IMR-90 (cell line): Measurements from ENCODE around the gene MCM3AP. TPM values are rescaled to one million over a fixed set of nuclear protein-coding genes. Genes with fewer than 3 reads are reported as not detected.
A peak's percentile ranks its signal among the peaks of the same experiment; 100 is the strongest.

Experiments used
- ATAC-seq: fragments of 200-7000 bp; cut with Tn5 transposase; 2 replicates; pipeline ENCODE4 v1.9.1; 2020; ENCODE audit warnings: low read depth, mild to moderate bottlenecking, moderate library complexity
- BruUV-seq: library from RNA; stranded (reverse); fragments of 400-500 nt; replicated peaks from 2 replicates; lab custom pipeline; 2021; lab: Mats Ljungman, UMichigan
- CTCF ChIA-PET: fragments of 300-600 bp; formaldehyde crosslinking; extraction: SDS; loops from one replicate; lab custom pipeline; 2021; ENCODE audit warnings: antibody characterized with exemption; lab: Yijun Ruan, JAX
- POLR2A ChIA-PET: fragments of 300-600 bp; sonication (Branson Sonifier 250); formaldehyde crosslinking; loops from one replicate; lab custom pipeline; 2022; ENCODE audit warnings: antibody characterized with exemption; ENCODE audit not compliant: unreplicated experiment; lab: Charles Lee
- DNase-seq: peaks from one replicate; pipeline ENCODE4 v3.0.0; 2013
- H2AFZ ChIP-seq: replicated peaks from 2 replicates; pipeline ENCODE3; 2013; ENCODE audit warnings: low read length, mild to moderate bottlenecking; ENCODE audit not compliant: poor library complexity
- H2AK5ac ChIP-seq: 2 replicates; pipeline ENCODE4 v1.6.1; 2013; ENCODE audit warnings: low read depth, low read length, inconsistent platforms
- H2AK9ac ChIP-seq: replicated peaks from 2 replicates; pipeline ENCODE3; 2013; ENCODE audit warnings: mild to moderate bottlenecking, low read depth, low read length, moderate library complexity; ENCODE audit not compliant: poor library complexity
- H2BK120ac ChIP-seq: 2 replicates; pipeline ENCODE4 v1.6.1; 2013; ENCODE audit warnings: low read depth, low read length, inconsistent platforms
- H2BK15ac ChIP-seq: 3 replicates; pipeline ENCODE4 v1.6.1; 2013; ENCODE audit warnings: low read depth, low read length, inconsistent platforms
- H2BK20ac ChIP-seq: 2 replicates; pipeline ENCODE4 v1.6.1; 2013; ENCODE audit warnings: low read depth, mild to moderate bottlenecking, inconsistent platforms, low read length, moderate library complexity
- H2BK5ac ChIP-seq: 2 replicates; pipeline ENCODE4 v1.6.1; 2013; ENCODE audit warnings: mild to moderate bottlenecking, low read depth, low read length, inconsistent platforms; ENCODE audit not compliant: poor library complexity, severe bottlenecking
- H3K14ac ChIP-seq: replicated peaks from 2 replicates; pipeline ENCODE4 v1.6.1; 2013; ENCODE audit warnings: low read depth, low read length, inconsistent platforms
- H3K18ac ChIP-seq: 2 replicates; pipeline ENCODE4 v1.6.1; 2013; ENCODE audit warnings: low read depth, low read length, control low read depth
- H3K23ac ChIP-seq: 2 replicates; pipeline ENCODE4 v1.6.1; 2013; ENCODE audit warnings: low read depth, low read length, inconsistent platforms
- H3K27ac ChIP-seq: 2 replicates; pipeline ENCODE4 v1.5.1; 2013; ENCODE audit warnings: mild to moderate bottlenecking, control low read depth, low read length; ENCODE audit not compliant: insufficient read depth
- H3K27me3 ChIP-seq: 2 replicates; pipeline ENCODE4 v1.6.1; 2013; ENCODE audit warnings: low read length; ENCODE audit not compliant: control insufficient read depth, insufficient read depth
- H3K36me3 ChIP-seq: 2 replicates; pipeline ENCODE4 v1.6.1; 2013; ENCODE audit warnings: low read length, mixed read lengths; ENCODE audit not compliant: control insufficient read depth, insufficient read depth
- H3K4ac ChIP-seq: 2 replicates; pipeline ENCODE4 v1.6.1; 2013; ENCODE audit warnings: low read depth, low read length, inconsistent platforms
- H3K4me1 ChIP-seq: 2 replicates; pipeline ENCODE4 v1.6.1; 2013; ENCODE audit warnings: low read length, mixed read lengths; ENCODE audit not compliant: control insufficient read depth, insufficient read depth
- H3K4me2 ChIP-seq: 2 replicates; pipeline ENCODE4 v1.6.1; 2013; ENCODE audit warnings: low read depth, mild to moderate bottlenecking, control low read depth, low read length, moderate library complexity
- H3K4me3 ChIP-seq: 2 replicates; pipeline ENCODE4 v1.5.1; 2013; ENCODE audit warnings: low read depth, mild to moderate bottlenecking, control low read depth, low read length, moderate library complexity; ENCODE audit not compliant: insufficient read depth
- H3K56ac ChIP-seq: 2 replicates; pipeline ENCODE4 v1.6.1; 2013; ENCODE audit warnings: low read length, inconsistent platforms; ENCODE audit not compliant: insufficient read depth; ENCODE audit errors: extremely low read depth
- H3K79me1 ChIP-seq, 2 experiments: 2 replicates each; pipeline ENCODE4 v1.6.1; 2013; ENCODE audit warnings: low read length in 2 of 2, inconsistent platforms in 1 of 2, low read depth in 1 of 2
- H3K9ac ChIP-seq: 2 replicates; pipeline ENCODE4 v1.6.1; 2013; ENCODE audit warnings: low read depth, low read length, control low read depth
- H3K9me1 ChIP-seq: 2 replicates; pipeline ENCODE4 v1.6.1; 2013; ENCODE audit warnings: low read length, inconsistent platforms; ENCODE audit not compliant: insufficient read depth
- H3K9me3 ChIP-seq: 2 replicates; pipeline ENCODE4 v1.6.1; 2013; ENCODE audit warnings: low read length; ENCODE audit not compliant: control insufficient read depth, insufficient read depth
- H4K20me1 ChIP-seq: 2 replicates; pipeline ENCODE4 v1.6.1; 2013; ENCODE audit warnings: low read length, inconsistent platforms; ENCODE audit not compliant: insufficient read depth
- H4K5ac ChIP-seq: 2 replicates; pipeline ENCODE4 v1.6.1; 2013; ENCODE audit warnings: mild to moderate bottlenecking, low read depth, low read length, control low read depth
- H4K8ac ChIP-seq, 2 experiments: 2 replicates each; pipeline ENCODE4 v1.6.1; 2013; ENCODE audit warnings: low read depth in 2 of 2, low read length in 2 of 2, control low read depth in 1 of 2, inconsistent platforms in 1 of 2
- H4K91ac ChIP-seq: 2 replicates; pipeline ENCODE4 v1.6.1; 2013; ENCODE audit warnings: low read depth, low read length, inconsistent platforms; ENCODE audit not compliant: insufficient read depth
- BHLHE40 ChIP-seq: fragments of 150-350 bp; IDR thresholded peaks from 2 replicates; pipeline ENCODE4 v1.6.1; 2016; ENCODE audit warnings: mild to moderate bottlenecking, low read depth, low read length
- MAZ ChIP-seq: IDR thresholded peaks from 2 replicates; pipeline ENCODE4 v1.6.1; 2012; ENCODE audit warnings: low read depth, mild to moderate bottlenecking, low read length, improper control_type of control experiment, moderate library complexity, borderline replicate concordance
- NFE2L2 ChIP-seq: fragments of 150-350 bp; IDR thresholded peaks from 2 replicates; pipeline ENCODE4 v1.6.1; 2016; ENCODE audit warnings: low read depth, mild to moderate bottlenecking, low read length
- RCOR1 ChIP-seq: IDR thresholded peaks from 2 replicates; pipeline ENCODE4 v1.6.1; 2012; ENCODE audit warnings: mild to moderate bottlenecking, low read length, improper control_type of control experiment; ENCODE audit not compliant: insufficient replicate concordance
- WGBS, 2 experiments: methylation state at CpG; one replicate each; pipeline versions ENCODE4 v1.1.5 to v1.1.7; 2013; ENCODE audit warnings: missing lambda C conversion rate in 2 of 2; ENCODE audit not compliant: insufficient read length in 1 of 2; ENCODE audit errors: extremely low coverage in 2 of 2; 5-methylcytosine and 5-hydroxymethylcytosine counted together
- dilution Hi-C: fragments of 300-500 bp; cut with HindIII; formaldehyde crosslinking; loops from one replicate; pipeline ENCODE4 v1.14.3; 2018; ENCODE audit warnings: low sequenced_read_pairs; ENCODE audit not compliant: unreplicated experiment
- in situ Hi-C: fragments of 300-500 bp; cut with MboI; formaldehyde crosslinking; loops from 3 replicates; pipeline ENCODE4 v1.14.3; 2019; ENCODE audit warnings: low sequenced_read_pairs, inconsistent platforms, mixed read lengths
- intact Hi-C: fragments of 100-400 bp; cut with micrococcal nuclease; formaldehyde crosslinking; loops from 2 replicates; pipeline ENCODE4 v1.10.0; 2022
- polyA plus RNA-seq, 3 experiments: library from polyadenylated mRNA; depleted of rRNA; stranded (reverse); fragments of >200 nt; gene quantifications; 2 replicates each; pipeline ENCODE4 v1.2.3, GENCODE V29; 2012; ENCODE audit warnings: low replicate concordance in 1 of 3
- total RNA-seq: library from RNA; depleted of rRNA; stranded (reverse); fragments of >200 nt; gene quantifications from 2 replicates; pipeline ENCODE4 v1.2.3, GENCODE V29; 2012
- TF ChIP-seq, protein P1 (sequence below): fragments of 150-350 bp; IDR thresholded peaks from 2 replicates; pipeline ENCODE4 v1.6.1; 2017; ENCODE audit warnings: mild to moderate bottlenecking, antibody characterized with exemption, low read length, low read depth
- TF ChIP-seq, protein P2 (sequence below): conservative IDR thresholded peaks from 2 replicates; pipeline ENCODE4 v1.5.1; 2012; ENCODE audit warnings: mild to moderate bottlenecking, low read depth, low read length, improper control_type of control experiment

Gene MCM3AP
- total and polyA plus RNA-seq, 2 of the 4 experiments (the other 2 are of a cell fraction), result 46.5 to 63.1 TPM

DNA sequence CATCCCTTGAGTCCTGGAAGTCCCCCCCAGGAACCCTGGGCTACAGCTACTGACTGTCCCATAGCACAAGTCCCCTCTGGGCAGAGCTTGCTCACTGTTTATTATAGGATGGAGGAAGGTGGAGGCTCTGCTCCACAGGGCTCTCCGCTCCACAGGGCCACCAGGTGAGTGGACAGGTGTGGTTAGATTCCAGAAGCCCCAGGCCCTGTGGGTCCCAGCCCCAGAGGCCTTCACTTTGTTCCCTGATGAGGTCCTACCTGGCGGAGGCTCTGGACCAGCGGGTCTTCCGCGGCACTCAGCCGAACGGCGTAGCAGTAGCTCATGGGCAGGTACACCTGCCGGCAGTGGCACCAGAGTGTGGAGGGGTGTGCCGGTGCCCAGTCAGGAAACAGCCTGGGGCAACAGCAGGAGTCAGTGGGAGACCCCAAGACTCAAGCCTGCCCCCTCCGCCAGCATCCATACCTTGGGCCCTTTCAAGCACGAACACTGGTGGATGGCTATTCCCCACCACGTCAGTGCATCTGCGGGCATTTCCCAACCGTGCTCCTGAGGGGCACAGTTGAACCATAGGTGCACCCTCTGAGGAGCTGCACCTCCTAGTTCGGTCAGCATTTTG, 69.2 kb downstream of the MCM3AP start:
- H4K91ac ChIP-seq, result no peak overlapping the region
- TF ChIP-seq MAZ, result no peak
- no peak for TF ChIP-seq RCOR1
- TF ChIP-seq, protein P1, sequence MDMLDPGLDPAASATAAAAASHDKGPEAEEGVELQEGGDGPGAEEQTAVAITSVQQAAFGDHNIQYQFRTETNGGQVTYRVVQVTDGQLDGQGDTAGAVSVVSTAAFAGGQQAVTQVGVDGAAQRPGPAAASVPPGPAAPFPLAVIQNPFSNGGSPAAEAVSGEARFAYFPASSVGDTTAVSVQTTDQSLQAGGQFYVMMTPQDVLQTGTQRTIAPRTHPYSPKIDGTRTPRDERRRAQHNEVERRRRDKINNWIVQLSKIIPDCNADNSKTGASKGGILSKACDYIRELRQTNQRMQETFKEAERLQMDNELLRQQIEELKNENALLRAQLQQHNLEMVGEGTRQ, result no peak
- TF ChIP-seq BHLHE40, result no peak
- no peak for TF ChIP-seq NFE2L2
- TF ChIP-seq, protein P2, sequence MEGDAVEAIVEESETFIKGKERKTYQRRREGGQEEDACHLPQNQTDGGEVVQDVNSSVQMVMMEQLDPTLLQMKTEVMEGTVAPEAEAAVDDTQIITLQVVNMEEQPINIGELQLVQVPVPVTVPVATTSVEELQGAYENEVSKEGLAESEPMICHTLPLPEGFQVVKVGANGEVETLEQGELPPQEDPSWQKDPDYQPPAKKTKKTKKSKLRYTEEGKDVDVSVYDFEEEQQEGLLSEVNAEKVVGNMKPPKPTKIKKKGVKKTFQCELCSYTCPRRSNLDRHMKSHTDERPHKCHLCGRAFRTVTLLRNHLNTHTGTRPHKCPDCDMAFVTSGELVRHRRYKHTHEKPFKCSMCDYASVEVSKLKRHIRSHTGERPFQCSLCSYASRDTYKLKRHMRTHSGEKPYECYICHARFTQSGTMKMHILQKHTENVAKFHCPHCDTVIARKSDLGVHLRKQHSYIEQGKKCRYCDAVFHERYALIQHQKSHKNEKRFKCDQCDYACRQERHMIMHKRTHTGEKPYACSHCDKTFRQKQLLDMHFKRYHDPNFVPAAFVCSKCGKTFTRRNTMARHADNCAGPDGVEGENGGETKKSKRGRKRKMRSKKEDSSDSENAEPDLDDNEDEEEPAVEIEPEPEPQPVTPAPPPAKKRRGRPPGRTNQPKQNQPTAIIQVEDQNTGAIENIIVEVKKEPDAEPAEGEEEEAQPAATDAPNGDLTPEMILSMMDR, result no peak
- WGBS, 2 experiments, result 95% methylated on average over 14 of the region's 16 CpGs; no CpG with 5 or more reads in 1 of the 2 experiments
- CTCF ChIA-PET, result no interaction called here
- H2BK20ac ChIP-seq, result no peak overlapping the region
- H3K56ac ChIP-seq, result no peak overlapping the region
- H3K9me3 ChIP-seq, result no peaks in the 10 kb centered on the region
- peaks cover 38% of the 10 kb centered on the region for H3K36me3 ChIP-seq
- no peak overlapping the region for H4K8ac ChIP-seq
- H2BK120ac ChIP-seq, result no peak overlapping the region
- in situ Hi-C loops (no loop called here), dilution Hi-C loops (no loop called here), intact Hi-C loops (no loop called here)
- H3K9ac ChIP-seq, result no peak overlapping the region
- H4K5ac ChIP-seq, result no peak overlapping the region
- no peak for ATAC-seq
- H3K4me1 ChIP-seq, result no peaks in the 10 kb centered on the region
- no peak overlapping the region for H3K4me3 ChIP-seq
- POLR2A ChIA-PET, result no interaction called here
- no peak overlapping the region for H2AFZ ChIP-seq
- H3K23ac ChIP-seq, result no peak overlapping the region
- peak overlapping the region; percentile 42 for H2AK9ac ChIP-seq
- BruUV-seq, result no TSS peak
- no peak overlapping the region for H2BK5ac ChIP-seq
- H3K4me2 ChIP-seq, result no peak overlapping the region
- H3K27me3 ChIP-seq, result no peaks in the 10 kb centered on the region
- no peak overlapping the region for H3K4ac ChIP-seq
- H3K18ac ChIP-seq, result no peak overlapping the region
- H4K20me1 ChIP-seq, result peaks cover 12% of the 10 kb centered on the region
- no peak overlapping the region for H3K14ac ChIP-seq
- no peak overlapping the region for H3K27ac ChIP-seq
- H2AK5ac ChIP-seq, result no peak overlapping the region
- 0 out of 2 replicates have a peak, but pooled peaks cover 4% of the 10 kb centered on the region for H3K9me1 ChIP-seq
- H3K79me1 ChIP-seq, result peaks cover 8 to 16% of the 10 kb centered on the region in 2 experiments; a peak in 3 of 4 replicates
- DNase-seq, result no peak
- H2BK15ac ChIP-seq, result no peak overlapping the region
